GM13977 (cell line): ENCODE results near the gene MACROD2.
"Not testable (repeated sequence)": the region's sequence is repeated elsewhere in the genome, so short reads cannot be mapped to it uniquely, and the experiment has no call there.

Source experiments
- DNase-seq: peaks from one replicate; pipeline ENCODE4 v3.0.0; 2012; ENCODE audit warnings: low spot score
- in situ Hi-C: fragments of 300-500 bp; cut with MboI; formaldehyde crosslinking; loops from one replicate; pipeline ENCODE4 v1.12.0; 2022; ENCODE audit warnings: low sequenced_read_pairs, low pct_unique_long_range_greater_than_20kb, mixed read lengths, inconsistent platforms; ENCODE audit not compliant: unreplicated experiment
- TF ChIP-seq, protein P1 (sequence below): IDR thresholded peaks from 2 replicates; pipeline ENCODE4 v1.5.1; 2012; ENCODE audit warnings: mild to moderate bottlenecking, control low read depth; ENCODE audit not compliant: insufficient read depth; ENCODE audit errors: extremely low read depth, missing control alignments

MACROD2 gene

DNA sequence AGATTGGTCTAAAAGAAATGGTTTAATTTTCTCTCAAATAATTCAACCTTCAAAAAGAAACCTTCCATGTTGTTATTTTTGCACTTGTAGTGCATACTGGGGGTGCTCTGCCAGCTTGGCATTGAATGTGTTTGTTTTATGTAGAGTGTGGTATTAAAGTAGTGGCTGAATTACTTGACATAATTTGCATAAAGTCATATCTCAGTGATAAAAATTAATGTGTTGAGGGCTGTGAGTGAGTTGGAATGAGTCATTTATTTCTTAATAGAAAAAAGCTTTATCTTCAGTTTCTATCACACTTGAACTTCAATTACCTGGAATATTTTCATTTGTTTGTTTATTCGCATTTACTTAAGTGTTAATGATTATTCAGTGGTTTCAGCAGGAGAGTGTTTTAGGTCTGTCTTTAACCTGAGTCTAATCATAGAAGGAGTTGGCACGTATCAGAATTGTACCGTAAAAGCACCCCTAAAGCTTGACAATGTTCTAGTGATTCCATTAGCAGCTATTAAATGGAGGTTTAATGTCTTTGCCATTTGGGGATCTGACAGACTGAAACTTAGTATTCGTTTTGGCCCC is 1143.3 kb downstream of the MACROD2 start:
- DNase-seq, result no peak
- in situ Hi-C loops, result no loop called here
- TF ChIP-seq, protein P1, sequence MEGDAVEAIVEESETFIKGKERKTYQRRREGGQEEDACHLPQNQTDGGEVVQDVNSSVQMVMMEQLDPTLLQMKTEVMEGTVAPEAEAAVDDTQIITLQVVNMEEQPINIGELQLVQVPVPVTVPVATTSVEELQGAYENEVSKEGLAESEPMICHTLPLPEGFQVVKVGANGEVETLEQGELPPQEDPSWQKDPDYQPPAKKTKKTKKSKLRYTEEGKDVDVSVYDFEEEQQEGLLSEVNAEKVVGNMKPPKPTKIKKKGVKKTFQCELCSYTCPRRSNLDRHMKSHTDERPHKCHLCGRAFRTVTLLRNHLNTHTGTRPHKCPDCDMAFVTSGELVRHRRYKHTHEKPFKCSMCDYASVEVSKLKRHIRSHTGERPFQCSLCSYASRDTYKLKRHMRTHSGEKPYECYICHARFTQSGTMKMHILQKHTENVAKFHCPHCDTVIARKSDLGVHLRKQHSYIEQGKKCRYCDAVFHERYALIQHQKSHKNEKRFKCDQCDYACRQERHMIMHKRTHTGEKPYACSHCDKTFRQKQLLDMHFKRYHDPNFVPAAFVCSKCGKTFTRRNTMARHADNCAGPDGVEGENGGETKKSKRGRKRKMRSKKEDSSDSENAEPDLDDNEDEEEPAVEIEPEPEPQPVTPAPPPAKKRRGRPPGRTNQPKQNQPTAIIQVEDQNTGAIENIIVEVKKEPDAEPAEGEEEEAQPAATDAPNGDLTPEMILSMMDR, result no peak

DNA sequence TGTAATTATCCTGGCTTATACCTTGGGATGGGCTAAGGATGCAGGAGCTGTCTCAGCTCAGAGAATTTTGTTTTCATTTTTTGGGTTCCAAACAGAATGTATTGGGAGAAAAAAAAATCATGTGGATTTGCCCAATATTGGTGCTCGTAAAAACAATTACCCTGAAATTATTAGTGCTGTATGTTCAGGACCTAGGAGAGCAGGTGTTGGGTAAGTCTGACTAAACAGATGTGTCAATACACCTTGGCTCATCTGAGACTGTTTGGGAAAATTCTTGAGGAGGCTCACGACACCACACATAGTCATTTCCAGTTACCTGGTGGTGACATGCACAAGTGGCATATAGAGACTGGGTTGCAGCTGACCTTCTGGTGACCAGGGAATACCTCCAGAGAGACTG is 1144.2 kb downstream of the MACROD2 start:
- in situ Hi-C loops, result no loop called here
- DNase-seq, result no peak
- TF ChIP-seq, protein P1, result no peak

DNA sequence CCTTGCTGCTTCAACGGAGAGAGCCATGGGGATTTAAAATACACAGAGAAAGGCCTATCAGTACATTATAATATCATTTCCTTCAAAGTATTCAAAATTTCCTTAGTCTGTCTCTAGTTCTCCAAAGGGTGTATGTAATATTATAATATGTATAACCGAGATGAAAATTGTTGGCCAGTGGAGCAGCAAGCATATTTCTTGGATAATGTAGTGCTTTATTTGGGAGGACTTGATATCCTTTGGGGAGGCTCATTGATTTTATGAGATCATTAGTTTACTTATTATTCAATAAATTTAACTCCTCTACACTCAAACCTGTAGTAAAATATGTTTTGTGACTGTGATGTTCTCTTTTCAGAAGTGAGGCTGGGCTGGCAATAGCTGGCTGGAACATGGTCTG is 1145.0 kb downstream of the MACROD2 start:
- in situ Hi-C loops, result no loop called here
- DNase-seq, result no peak
- TF ChIP-seq, protein P1, result no peak

DNA sequence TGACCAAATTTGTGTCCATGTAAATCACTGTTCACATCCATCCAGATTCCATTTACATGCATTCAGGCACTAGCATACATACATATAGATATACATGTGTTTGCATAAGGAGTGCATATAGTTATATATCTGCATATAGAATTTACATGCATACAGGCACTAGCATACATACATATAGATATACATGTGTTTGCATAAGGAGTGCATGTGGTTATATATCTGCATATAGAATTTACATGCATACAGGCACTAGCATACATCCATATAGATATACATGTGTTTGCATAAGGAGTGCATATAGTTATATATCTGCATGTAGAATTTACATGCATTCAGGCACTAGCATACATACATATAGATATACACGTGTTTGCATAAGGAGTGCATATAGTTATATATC is 1145.6 kb downstream of the MACROD2 start:
- in situ Hi-C loops, DNase-seq: not testable (repeated sequence)

DNA sequence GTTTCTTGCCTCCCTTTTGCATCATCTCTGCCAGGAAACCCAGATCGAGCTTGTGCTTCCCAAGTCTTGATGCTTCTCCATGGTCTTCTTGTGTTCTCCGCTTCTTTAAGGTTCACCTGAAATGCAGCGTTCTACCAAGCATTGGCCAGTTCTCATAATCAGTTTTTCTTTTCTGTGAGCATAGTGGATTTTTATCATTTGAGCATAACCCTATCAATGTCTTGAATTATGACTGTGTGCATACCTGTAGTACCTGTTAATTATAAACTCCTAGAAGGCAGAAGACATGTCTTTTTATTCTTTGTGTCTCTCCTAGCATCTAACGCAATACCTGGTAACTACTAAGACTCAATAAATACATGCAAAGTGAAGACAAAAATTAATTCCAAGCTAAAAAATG is 1146.5 kb downstream of the MACROD2 start:
- TF ChIP-seq, protein P1, result no peak
- DNase-seq, result no peak
- in situ Hi-C loops, result no loop called here

DNA sequence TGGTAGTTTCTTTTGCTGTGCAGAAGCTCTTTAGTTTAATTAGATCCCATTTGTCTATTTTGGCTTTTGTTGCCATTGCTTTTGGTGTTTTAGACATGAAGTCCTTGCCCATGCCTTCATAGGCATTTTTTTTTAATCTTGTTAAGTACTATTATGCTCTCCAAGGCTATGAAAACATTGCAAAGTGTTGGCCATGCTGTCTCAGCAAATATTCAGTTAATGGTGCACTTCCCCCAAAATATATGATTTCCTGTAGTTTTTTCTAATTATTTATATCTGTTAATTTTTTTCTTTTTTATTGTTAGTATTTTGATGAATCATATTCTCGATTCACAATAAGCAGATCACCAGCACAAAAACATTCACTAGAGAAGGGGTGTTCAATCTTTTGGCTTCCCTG is 1148.2 kb downstream of the MACROD2 start:
- TF ChIP-seq, protein P1, result no peak
- in situ Hi-C loops, result no loop called here
- no peak for DNase-seq

DNA sequence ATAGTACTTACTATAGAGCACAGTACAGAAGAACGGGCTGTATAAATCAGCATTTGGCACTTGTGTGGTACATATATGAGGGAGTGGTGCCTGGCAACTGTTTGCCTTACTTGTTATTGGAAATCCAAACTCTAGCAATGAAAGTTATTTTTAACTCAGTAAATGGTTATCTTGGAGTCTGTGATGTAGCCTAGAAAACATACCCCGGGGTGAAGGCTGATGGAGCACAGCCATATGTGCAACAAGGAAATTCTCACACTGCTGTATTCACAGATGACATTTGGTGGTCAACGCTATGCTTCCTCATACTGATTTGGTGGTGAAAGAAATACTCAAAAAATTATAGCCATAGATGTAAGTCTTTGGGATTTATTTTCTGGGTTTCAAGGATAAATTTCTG is 1149.6 kb downstream of the MACROD2 start:
- no peak for DNase-seq
- TF ChIP-seq, protein P1, result no peak
- in situ Hi-C loops, result no loop called here
